SK-N-MC (cell line): ENCODE data around the gene ANKRD26.

Experiments used
- EZH2 ChIP-seq: fragments of 200-600 bp; sonication (generic); IDR thresholded peaks from one replicate; pipeline ENCODE4 v1.6.1; 2017; ENCODE audit warnings: antibody characterized with exemption
- POLR2AphosphoS5 ChIP-seq: IDR thresholded peaks from 2 replicates; pipeline ENCODE4 v1.6.1; 2012; ENCODE audit warnings: mild to moderate bottlenecking, low read depth, low read length, borderline replicate concordance

- no peak for TF ChIP-seq POLR2AphosphoS5
- no peak for TF ChIP-seq EZH2
Observed at GRCh38 chr10:27020243-27020642, 80.1 kb downstream of the ANKRD26 start.
